PFSK-1 (cell line): ENCODE data around the gene KRTAP20-4.

Experiments used
- POLR2AphosphoS5 ChIP-seq: IDR thresholded peaks from 2 replicates; pipeline ENCODE4 v1.6.1; 2012; ENCODE audit warnings: low read depth, mild to moderate bottlenecking, control low read depth, low read length, moderate library complexity
- TF ChIP-seq, protein P1 (sequence below), 2 experiments: IDR thresholded peaks; 2 replicates each; pipeline versions ENCODE4 v1.6.1 to v1.8.0; 2011 to 2012; ENCODE audit warnings: low read depth in 2 of 2, low read length in 2 of 2, control low read depth in 1 of 2, inconsistent platforms in 1 of 2, mild to moderate bottlenecking in 1 of 2, moderate library complexity in 1 of 2; ENCODE audit not compliant: insufficient read depth in 1 of 2

GRCh38 chr21:30579346-30579745, 41.1 kb upstream of the KRTAP20-4 start:
- TF ChIP-seq POLR2AphosphoS5, result no peak
- TF ChIP-seq, protein P1, sequence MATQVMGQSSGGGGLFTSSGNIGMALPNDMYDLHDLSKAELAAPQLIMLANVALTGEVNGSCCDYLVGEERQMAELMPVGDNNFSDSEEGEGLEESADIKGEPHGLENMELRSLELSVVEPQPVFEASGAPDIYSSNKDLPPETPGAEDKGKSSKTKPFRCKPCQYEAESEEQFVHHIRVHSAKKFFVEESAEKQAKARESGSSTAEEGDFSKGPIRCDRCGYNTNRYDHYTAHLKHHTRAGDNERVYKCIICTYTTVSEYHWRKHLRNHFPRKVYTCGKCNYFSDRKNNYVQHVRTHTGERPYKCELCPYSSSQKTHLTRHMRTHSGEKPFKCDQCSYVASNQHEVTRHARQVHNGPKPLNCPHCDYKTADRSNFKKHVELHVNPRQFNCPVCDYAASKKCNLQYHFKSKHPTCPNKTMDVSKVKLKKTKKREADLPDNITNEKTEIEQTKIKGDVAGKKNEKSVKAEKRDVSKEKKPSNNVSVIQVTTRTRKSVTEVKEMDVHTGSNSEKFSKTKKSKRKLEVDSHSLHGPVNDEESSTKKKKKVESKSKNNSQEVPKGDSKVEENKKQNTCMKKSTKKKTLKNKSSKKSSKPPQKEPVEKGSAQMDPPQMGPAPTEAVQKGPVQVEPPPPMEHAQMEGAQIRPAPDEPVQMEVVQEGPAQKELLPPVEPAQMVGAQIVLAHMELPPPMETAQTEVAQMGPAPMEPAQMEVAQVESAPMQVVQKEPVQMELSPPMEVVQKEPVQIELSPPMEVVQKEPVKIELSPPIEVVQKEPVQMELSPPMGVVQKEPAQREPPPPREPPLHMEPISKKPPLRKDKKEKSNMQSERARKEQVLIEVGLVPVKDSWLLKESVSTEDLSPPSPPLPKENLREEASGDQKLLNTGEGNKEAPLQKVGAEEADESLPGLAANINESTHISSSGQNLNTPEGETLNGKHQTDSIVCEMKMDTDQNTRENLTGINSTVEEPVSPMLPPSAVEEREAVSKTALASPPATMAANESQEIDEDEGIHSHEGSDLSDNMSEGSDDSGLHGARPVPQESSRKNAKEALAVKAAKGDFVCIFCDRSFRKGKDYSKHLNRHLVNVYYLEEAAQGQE (IDR thresholded peaks at IDR 0.05; ENCODE audit: insufficient read depth in 1 of 2, low read depth in 2 of 2, low read length in 2 of 2), result no peak
